Stimulated activated CD8-positive, alpha-beta memory T cell treated with anti-CD3 and anti-CD28 coated beads, Interleukin-4, amount 100 ng/mL, for 48 hours (primary cell): ENCODE results near the gene NFKBIL1.

ENCODE experiments used
- DNase-seq: peaks from one replicate; pipeline ENCODE4 v3.0.0-alpha.2; 2020

The NFKBIL1 gene

GRCh38 chr6:31535538-31536324, 11.7 kb upstream of the NFKBIL1 start:
- DNase-seq, result no peak

GRCh38 chr6:31538805-31539400, 8.5 kb upstream of the NFKBIL1 start:
- DNase-seq, result no peak

GRCh38 chr6:31540640-31541039, 6.8 kb upstream of the NFKBIL1 start:
- DNase-seq, result no peak

- DNase-seq, result peak; percentile 75
Observed at GRCh38 chr6:31541059-31541657, 6.2 kb upstream of the NFKBIL1 start.

- DNase-seq, result peak; percentile 94
Observed at GRCh38 chr6:31541658-31542521, 5.5 kb upstream of the NFKBIL1 start, which contains the start of gene DDX39B. DDX39B (minus strand) TSS chr6:31542003; CDS start chr6:31540532, 1,471 bp downstream.

DNA sequence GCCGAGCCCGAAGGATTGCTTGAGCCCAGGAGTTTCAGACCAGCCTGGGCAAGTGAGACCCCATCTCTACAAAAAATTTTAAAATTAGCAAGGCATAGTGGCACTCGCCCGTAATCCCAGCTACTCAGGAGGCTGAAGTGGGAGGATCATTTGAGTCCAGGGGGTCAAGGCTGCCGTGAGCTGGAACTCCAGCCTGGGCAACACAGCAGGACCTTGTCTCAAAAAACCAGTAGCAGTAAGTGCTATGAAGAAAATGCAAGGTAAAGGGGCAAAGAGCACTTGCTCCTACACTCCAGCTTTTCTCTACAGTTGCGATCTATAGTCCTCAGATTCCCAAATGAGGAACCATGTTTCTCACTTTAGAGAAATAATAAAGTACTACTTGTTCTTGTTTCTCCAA, 3.8 kb upstream of the NFKBIL1 start:
- no peak for DNase-seq

DNA sequence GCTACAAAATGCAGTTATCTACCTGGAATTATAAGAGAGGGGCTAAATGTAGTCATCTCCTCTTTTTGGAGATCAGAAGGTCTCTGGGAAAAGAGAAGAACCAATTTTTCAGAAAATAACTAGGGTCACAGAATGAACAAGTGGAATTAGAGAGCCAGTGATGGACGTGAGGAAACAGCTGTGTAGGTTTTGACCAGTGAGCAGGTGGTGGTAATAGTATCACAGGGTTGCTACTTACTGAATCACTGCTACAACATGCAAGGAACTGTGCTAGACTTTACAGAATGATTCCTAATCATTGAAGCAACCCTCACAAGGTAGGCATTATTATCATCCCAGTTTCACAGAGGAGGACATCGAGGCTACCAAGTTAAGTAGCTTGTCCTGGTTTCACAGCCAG, 2.7 kb upstream of the NFKBIL1 start:
- no peak for DNase-seq

GRCh38 chr6:31545291-31545690, 2.1 kb upstream of the NFKBIL1 start:
- DNase-seq, result no peak

DNA sequence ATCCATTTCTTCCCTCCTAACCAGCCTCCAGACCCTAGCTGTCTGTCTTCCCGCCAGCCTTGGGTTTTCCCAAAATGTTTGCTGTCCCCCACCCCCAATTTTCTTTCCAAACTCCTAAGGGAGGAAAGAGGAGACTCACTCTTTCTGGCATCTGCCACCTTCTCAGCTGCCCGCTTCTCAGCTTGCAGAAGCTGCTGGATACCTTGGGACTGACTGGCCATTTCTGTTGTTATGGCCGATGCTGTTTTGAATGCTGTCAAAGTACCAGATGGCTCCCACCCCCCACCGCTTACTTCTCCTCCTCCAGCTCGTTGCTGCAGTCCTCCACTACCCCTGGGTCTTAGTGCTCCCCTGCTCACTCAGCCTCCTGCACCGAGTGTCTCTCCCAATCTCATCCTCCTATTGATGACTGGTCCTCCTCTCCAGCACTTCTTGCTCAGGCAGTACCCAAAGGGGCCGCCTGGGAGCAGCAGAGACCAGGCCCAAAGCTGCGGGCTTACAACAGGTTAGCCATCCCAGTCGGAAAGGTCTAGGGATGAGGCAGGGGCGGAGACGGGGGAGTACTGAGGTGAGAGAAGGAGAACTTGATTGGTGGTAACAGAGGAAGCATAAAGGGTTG, 960 bp upstream of the NFKBIL1 start, which contains the start of gene ATP6V1G2:
Gene ATP6V1G2, minus strand, starts transcription at position 270 of the 619 bp plus-strand sequence. Its CDS starts 49 bp downstream, at position 221.
- peak; percentile 94 for DNase-seq

- DNase-seq, result no peak
Observed at GRCh38 chr6:31547727-31548543, 527 bp downstream of the NFKBIL1 start.

DNA sequence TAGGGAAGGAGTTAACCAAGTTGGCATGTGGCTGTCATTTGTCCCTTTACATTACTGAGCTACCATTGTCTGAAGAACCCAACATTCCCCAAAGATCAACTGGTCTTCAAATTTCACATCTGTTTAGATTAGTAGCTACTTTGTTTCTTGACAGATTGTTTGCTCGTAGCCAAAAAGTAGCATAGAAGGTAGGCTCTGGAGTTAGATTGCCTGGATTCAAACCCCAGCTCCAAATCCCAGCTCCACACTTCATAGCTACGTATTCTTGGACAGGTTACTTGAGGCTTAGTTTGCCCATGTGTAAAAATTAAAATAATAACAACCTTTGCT, 1.1 kb downstream of the NFKBIL1 start:
- DNase-seq, result no peak

DNA sequence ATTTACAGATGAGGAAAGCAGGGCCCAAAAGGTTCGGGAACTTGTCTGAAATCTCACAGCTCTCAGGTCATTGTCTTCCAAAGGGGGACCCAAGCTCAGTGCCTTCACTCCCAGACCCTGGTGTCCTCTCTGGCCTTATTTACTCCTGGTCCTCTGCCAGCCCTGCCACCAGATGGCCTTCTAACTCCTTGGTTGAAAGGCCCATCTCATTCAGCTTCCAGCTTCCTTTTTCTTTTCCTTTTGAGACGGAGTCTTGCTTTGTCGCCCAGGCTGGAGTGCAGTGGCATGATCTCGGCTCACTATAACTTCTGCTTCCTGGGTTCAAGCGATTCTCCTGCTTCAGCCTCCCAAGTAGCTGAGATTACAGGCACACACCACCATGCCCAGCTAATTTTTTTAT, 4.0 kb downstream of the NFKBIL1 start:
- peak; percentile 72 for DNase-seq

DNA sequence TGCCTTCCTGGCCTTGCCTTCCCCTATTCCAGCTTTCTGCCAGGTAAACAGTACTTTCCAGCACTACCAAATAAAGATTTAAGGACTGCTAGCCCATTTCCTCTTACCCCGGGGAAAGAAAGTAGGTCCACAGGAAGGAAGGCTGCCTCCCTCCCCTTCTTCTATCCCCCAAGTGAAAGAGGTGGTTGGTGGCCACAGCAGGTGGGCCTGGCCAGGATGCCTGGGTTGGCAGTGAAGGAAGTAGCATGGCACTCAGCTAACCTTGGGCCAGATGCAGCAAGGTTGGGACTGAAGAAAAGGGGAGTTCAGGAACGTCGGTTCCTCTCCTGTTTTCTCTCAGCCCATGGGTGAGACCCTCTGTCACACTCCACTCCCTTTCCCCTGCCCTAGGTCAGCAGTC, 8.9 kb downstream of the NFKBIL1 start:
- DNase-seq, result no peak

- DNase-seq, result no peak
Observed at GRCh38 chr6:31557443-31558317, 10.3 kb downstream of the NFKBIL1 start.

GRCh38 chr6:31558318-31558625, 10.9 kb downstream of the NFKBIL1 start:
- DNase-seq, result no peak

- peak; percentile 77 for DNase-seq
Observed at GRCh38 chr6:31558631-31559500, 11.5 kb downstream of the NFKBIL1 start.

DNA sequence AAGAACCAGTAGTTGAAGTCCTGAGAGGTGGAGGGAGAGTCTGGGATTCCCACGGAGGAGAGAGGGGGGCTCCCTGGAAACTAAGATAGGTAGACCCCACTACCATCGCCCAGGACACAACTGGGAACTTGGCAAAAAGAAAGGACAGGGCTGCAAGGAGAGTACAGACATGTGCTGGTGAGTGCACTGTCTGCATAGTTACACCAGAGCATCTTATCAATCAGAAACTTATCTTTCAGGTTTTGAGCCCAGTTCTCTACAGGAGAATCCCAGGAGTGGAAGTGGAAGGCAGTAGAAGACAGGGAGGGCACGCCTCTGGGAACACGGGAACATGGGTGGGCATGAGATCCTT, 12.2 kb downstream of the NFKBIL1 start:
- no peak for DNase-seq

DNA sequence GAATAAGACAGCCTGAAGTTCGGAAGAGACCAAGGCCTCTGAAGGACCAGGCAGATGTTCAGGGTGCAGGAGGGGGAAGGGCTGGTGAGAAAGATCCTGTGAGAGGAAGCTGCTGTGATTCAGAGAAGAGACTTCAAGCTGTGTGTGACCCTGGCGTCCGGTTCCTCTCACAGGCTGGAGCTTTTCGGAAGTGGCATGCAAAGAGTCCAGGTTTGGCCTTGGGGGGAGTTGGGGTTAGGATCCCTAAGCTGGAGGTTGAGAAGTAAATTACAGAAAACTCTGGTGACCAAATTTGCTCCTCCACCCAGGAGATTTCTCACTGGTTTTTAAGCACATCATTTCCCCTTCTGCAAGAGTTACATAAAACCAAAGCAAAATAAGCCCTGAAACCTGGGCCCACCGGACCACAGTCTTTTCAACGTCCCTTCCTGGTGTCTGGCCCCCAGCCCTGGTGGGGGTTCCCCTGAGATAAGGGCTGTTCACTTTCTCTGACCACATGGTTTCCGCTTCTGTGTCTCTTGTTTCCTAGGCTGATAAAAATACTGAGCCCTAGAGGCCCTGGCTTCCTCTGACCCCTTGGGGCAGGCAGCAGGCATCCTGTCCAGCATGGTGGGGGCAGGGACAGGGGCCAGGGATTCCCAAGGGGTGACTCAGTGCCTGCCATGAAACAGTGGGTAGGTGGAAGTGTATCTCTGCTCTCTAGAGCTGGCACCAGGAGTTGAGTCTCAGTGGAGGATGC, 12.7 kb downstream of the NFKBIL1 start:
- peak; percentile 72 for DNase-seq

GRCh38 chr6:31560697-31561058, 13.3 kb downstream of the NFKBIL1 start:
- no peak for DNase-seq
